ENCODE data around the gene MAP2K4. TPM values are rescaled to one million over a fixed set of nuclear protein-coding genes. Genes with fewer than 3 reads are reported as not detected.

Gene MAP2K4
- total RNA-seq, 1 donor from 2014 or later, result 62.0 TPM

DNA sequence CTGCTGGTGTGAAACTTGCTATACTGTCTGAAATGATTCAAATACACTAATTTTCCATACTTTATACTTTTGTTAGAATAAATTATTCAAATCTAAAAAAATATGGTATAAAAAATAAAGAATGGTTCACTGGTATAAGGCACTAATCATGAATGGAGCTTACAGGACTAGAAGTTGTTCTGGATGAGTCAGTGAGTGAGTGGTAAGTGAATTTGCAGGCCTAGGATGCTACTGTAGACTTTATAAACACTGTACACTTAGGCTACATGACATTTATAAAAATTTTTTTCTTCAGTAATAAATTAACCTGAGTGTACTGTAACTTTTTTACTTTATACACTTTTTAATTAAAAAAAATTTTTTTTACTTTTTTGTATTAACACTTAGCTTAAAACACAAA lies 95.5 kb downstream of the MAP2K4 start:
- Mint-ChIP-seq H3K4me1 (ENCODE audit: low read depth) (peaks cover 4% of the 10 kb centered on the region), H3K27me3 (no peaks in the 10 kb centered on the region), H3K9me3 (ENCODE audit: low read depth) (peaks cover 3% of the 10 kb centered on the region), H3K36me3 (ENCODE audit: insufficient read depth) (peaks cover 39% of the 10 kb centered on the region), H3K4me3 (ENCODE audit: low read depth) (no peak overlapping the region), H3K27ac (no peak overlapping the region)
- TF ChIP-seq, protein P1, sequence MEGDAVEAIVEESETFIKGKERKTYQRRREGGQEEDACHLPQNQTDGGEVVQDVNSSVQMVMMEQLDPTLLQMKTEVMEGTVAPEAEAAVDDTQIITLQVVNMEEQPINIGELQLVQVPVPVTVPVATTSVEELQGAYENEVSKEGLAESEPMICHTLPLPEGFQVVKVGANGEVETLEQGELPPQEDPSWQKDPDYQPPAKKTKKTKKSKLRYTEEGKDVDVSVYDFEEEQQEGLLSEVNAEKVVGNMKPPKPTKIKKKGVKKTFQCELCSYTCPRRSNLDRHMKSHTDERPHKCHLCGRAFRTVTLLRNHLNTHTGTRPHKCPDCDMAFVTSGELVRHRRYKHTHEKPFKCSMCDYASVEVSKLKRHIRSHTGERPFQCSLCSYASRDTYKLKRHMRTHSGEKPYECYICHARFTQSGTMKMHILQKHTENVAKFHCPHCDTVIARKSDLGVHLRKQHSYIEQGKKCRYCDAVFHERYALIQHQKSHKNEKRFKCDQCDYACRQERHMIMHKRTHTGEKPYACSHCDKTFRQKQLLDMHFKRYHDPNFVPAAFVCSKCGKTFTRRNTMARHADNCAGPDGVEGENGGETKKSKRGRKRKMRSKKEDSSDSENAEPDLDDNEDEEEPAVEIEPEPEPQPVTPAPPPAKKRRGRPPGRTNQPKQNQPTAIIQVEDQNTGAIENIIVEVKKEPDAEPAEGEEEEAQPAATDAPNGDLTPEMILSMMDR (IDR thresholded peaks at IDR 0.05; ENCODE audit: unreplicated experiment), result no peak
- no peak for DNase-seq (ENCODE audit: low spot score, unreplicated experiment)

DNA sequence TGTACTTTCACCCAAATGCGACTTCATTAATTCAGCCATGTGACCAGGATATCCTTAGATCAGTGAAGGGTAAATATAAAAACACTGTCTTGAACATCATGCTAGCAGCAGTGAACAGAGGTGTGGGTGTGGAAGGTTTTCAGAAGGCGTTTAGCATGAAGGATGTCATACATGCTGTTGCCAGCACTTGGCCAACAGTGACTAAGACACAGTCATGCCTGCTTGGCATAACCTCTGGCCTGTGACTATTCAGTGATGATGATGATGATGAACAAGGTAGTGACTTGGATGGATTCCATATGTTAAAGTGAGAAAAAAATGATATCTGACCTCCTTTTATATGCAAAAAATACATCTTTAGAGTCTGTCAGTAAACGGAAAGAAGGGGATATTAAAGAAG lies 97.9 kb downstream of the MAP2K4 start:
- Mint-ChIP-seq H3K4me1 (ENCODE audit: low read depth) (peaks cover 19% of the 10 kb centered on the region), H3K36me3 (ENCODE audit: insufficient read depth) (peaks cover 36% of the 10 kb centered on the region), H3K27me3 (no peaks in the 10 kb centered on the region), H3K27ac (no peak overlapping the region), H3K9me3 (ENCODE audit: low read depth) (peaks cover 3% of the 10 kb centered on the region), H3K4me3 (ENCODE audit: low read depth) (no peak overlapping the region)
- no peak for DNase-seq (ENCODE audit: low spot score, unreplicated experiment)
- TF ChIP-seq, protein P1 (IDR thresholded peaks at IDR 0.05; ENCODE audit: unreplicated experiment), result no peak

DNA sequence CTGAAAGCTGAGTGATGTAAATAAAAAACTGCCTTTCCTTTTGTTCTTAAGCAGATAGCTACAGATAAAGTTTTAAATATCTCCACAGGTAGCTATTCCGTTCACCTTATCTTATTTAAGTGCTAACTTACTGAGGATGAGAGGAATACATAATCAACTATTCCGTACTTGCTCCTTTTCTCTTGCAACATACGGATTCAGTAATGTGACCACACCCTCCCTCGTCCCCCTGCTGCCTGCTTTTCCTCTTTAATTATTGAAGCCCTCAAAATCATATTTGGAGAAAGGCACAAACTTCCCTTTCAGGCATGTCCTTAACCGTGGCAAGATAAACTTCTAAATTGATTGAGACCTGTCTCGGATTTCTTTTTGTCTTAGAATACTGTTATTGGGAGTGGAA lies 101.4 kb downstream of the MAP2K4 start:
- Mint-ChIP-seq H3K27ac (no peak overlapping the region), H3K27me3 (no peaks in the 10 kb centered on the region), H3K4me3 (ENCODE audit: low read depth) (no peak overlapping the region), H3K9me3 (ENCODE audit: low read depth) (peaks cover 13% of the 10 kb centered on the region), H3K36me3 (ENCODE audit: insufficient read depth) (peaks cover 53% of the 10 kb centered on the region), H3K4me1 (ENCODE audit: low read depth) (peaks cover 19% of the 10 kb centered on the region)
- TF ChIP-seq, protein P1 (IDR thresholded peaks at IDR 0.05; ENCODE audit: unreplicated experiment), result no peak
- DNase-seq (ENCODE audit: low spot score, unreplicated experiment), result no peak

DNA sequence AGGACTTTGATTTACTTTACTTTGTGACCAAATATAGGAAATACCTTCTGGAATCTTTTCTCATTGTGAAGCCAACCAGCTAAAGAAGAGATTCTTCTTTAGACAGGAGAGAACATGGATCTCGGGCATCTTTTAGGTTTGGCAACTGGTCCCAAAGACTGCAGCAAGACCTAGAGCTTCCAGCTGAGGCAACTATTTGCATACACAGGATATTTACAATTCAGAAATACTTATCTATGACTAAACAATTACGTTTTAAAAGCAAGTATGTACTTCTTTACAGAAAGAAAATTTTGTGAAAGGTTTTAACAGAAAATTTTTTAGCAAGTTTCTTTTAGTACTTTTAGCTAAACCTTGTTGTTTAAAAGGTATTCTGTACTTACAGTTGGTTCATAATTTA lies 106.5 kb downstream of the MAP2K4 start:
- H3K4me3 Mint-ChIP-seq (ENCODE audit: low read depth), result no peak overlapping the region
- H3K27ac Mint-ChIP-seq, result no peak overlapping the region
- peaks cover 10% of the 10 kb centered on the region for H3K9me3 Mint-ChIP-seq (ENCODE audit: low read depth)
- TF ChIP-seq, protein P1 (IDR thresholded peaks at IDR 0.05; ENCODE audit: unreplicated experiment), result no peak
- no peaks in the 10 kb centered on the region for H3K27me3 Mint-ChIP-seq
- DNase-seq (ENCODE audit: low spot score, unreplicated experiment), result no peak
- peaks cover 48% of the 10 kb centered on the region for H3K36me3 Mint-ChIP-seq (ENCODE audit: insufficient read depth)
- peaks cover 14% of the 10 kb centered on the region for H3K4me1 Mint-ChIP-seq (ENCODE audit: low read depth)

- no peak for DNase-seq (ENCODE audit: low spot score, unreplicated experiment)
- TF ChIP-seq, protein P1 (IDR thresholded peaks at IDR 0.05; ENCODE audit: unreplicated experiment), result no peak
- Mint-ChIP-seq H3K9me3 (ENCODE audit: low read depth) (peaks cover 10% of the 10 kb centered on the region), H3K27me3 (no peaks in the 10 kb centered on the region), H3K27ac (no peak overlapping the region), H3K4me3 (ENCODE audit: low read depth) (no peak overlapping the region), H3K36me3 (ENCODE audit: insufficient read depth) (peaks cover 52% of the 10 kb centered on the region), H3K4me1 (ENCODE audit: low read depth) (peaks cover 12% of the 10 kb centered on the region)
Measured at GRCh38 chr17:12127667-12128066, 107.0 kb downstream of the MAP2K4 start.
